NCI-H226 (cell line): ENCODE results near the gene ITGA11.

Experiments used
- DNase-seq: peaks from one replicate; pipeline ENCODE4 v3.0.0-alpha.2; 2015

Gene ITGA11

GRCh38 chr15:68447976-68448755 lies 16.2 kb upstream of the ITGA11 start:
- DNase-seq = no peak

GRCh38 chr15:68447209-68447608 lies 15.2 kb upstream of the ITGA11 start:
- no peak for DNase-seq

GRCh38 chr15:68445351-68445750 lies 13.4 kb upstream of the ITGA11 start:
- DNase-seq = no peak

GRCh38 chr15:68444336-68444735 lies 12.4 kb upstream of the ITGA11 start:
- no peak for DNase-seq

GRCh38 chr15:68442903-68443302 lies 10.9 kb upstream of the ITGA11 start:
- DNase-seq = no peak

GRCh38 chr15:68442041-68442440 lies 10.1 kb upstream of the ITGA11 start:
- no peak for DNase-seq

- DNase-seq = no peak
Observed at GRCh38 chr15:68441045-68441743, 9.2 kb upstream of the ITGA11 start.

GRCh38 chr15:68440136-68440535 lies 8.2 kb upstream of the ITGA11 start:
- no peak for DNase-seq

GRCh38 chr15:68439506-68439905 lies 7.5 kb upstream of the ITGA11 start:
- DNase-seq = no peak

- no peak for DNase-seq
Observed at GRCh38 chr15:68436680-68437079, 4.7 kb upstream of the ITGA11 start.

- no peak for DNase-seq
Observed at GRCh38 chr15:68435966-68436365, 4.0 kb upstream of the ITGA11 start.

GRCh38 chr15:68434021-68434420 lies 2.1 kb upstream of the ITGA11 start:
- DNase-seq = no peak

- DNase-seq = no peak
Observed at GRCh38 chr15:68433551-68433950, 1.6 kb upstream of the ITGA11 start.

GRCh38 chr15:68432441-68433064 lies 590 bp upstream of the ITGA11 start:
- no peak for DNase-seq

GRCh38 chr15:68431037-68431791 lies 749 bp downstream of the ITGA11 start:
- DNase-seq = no peak

GRCh38 chr15:68430471-68431036 lies 1.4 kb downstream of the ITGA11 start:
- no peak for DNase-seq

GRCh38 chr15:68429691-68430470 lies 2.1 kb downstream of the ITGA11 start:
- no peak for DNase-seq

- DNase-seq = no peak
Observed at GRCh38 chr15:68428431-68428940, 3.5 kb downstream of the ITGA11 start.

GRCh38 chr15:68427963-68428362 lies 4.0 kb downstream of the ITGA11 start:
- no peak for DNase-seq

GRCh38 chr15:68427366-68427765 lies 4.6 kb downstream of the ITGA11 start:
- DNase-seq = peak; percentile 31

GRCh38 chr15:68426116-68426515 lies 5.8 kb downstream of the ITGA11 start:
- no peak for DNase-seq
